Kidney tubule cell (primary cell): ENCODE data around the gene COL18A1.
"Not testable (repeated sequence)": the region's sequence is repeated elsewhere in the genome, so short reads cannot be mapped to it uniquely, and the experiment has no call there.

ENCODE experiments used
- DNase-seq: peaks from one replicate; pipeline ENCODE4 v3.0.0-alpha.2; 2018; ENCODE audit warnings: low spot score

Gene COL18A1

DNA sequence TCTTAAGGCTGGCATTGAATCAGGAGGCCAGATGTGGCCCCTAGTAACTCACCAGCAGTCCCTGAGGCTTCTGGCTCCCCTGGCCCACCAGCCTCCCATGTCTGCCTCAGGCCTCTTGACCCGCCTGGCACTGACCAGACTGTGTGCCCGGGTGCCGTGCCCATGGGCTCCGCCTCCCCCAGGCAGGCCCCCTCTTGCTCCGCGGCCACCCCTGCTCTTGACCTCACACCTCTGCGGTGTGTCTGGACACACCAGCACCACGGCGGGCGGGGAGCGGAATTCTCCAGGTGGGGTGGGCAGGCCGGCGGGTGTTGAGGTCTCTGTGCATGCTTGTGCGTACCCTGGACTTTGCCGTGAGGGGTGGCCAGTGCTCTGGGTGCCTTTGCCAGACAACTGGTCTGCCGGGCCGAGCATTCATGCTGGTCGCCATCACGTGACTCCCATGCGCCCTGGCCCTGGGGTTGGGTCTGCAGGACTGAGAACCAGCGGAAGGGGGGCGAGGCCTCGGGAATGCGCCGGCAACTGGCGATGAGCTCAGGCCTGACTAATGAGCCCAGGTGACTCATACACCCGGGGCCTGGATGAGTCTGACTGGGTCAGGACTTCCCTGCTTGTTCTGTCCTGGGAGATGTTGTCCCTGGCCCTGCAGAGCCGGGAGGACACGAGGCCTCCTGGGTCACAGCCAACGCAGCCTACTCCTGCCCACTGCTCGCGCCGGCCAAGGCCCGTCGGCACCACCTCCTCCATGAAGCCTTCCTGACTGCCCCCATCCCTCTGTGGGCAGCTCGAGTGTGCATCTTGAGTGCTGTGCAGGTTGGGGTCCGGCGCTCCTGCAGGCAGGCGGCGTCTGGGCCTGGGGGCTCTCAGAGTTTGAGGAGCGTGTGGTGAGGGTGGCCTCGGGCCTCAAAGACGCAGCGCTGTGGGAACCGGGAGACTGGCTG, 22.6 kb downstream of the COL18A1 start:
- peak; percentile 98 for DNase-seq

DNA sequence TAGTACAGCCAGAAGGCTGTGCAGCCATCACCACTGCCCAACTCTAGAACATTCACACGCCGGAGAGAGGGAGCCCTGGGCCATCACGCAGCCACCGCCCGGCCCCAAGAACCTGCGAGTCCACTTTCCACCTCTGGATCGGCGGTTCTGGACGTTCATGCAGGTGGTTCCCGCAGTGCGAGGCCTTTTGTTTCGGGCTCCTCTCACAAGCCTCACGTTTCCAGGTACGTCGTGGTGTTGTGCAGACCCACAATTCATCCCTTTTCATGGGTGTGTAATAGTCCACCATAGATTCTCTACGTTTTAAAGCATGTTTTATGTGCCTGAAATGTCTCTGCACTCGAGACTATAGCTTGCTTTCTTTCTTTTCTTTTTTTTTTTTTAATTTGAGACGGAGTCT, 23.6 kb downstream of the COL18A1 start:
- DNase-seq: no peak

DNA sequence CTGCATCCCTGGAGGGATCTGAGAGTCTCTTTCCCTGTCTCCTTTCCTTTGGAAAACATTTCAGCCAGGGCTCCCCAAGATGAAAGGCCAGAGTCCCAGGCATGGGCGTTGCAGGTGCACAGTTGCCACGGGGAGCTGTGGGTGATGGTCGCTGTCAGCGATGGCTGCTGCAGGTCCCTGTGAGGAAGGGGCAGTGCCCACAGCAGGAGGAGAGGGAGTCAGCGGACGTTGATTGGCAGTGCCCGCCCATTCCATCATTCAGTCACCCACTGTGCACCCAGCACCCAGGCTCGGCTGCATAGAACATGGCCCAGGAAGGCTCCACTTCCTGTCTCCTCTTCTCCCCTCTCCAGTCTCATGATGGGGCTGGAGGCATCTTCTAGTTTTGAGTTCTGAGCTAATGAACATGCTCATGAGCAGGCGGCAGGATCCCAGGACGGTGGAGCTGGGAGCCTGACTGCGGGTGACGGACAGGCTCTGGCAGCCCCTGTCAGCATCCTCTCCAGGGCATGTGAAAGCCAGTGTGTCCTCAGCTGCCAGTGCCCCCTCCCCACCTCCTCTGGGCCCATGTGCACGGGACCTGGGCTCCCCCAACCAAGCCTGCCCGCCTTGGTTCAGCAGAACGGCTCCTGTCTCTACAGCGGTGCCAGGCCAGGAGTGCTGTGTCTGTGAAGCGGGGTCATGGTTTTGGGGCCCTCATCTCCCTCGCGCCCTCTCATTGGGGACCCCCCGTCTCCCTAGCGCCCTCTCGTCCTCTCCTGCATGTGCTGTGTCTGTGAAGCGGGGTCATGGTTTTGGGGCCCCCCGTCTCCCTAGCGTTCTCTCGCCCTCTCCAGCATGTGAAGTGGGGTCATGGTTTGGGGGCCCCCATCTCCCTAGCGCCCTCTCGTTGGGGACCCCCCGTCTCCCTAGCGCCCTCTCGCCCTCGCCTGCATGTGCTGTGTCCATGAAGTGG, 24.5 kb downstream of the COL18A1 start:
- no peak for DNase-seq

DNA sequence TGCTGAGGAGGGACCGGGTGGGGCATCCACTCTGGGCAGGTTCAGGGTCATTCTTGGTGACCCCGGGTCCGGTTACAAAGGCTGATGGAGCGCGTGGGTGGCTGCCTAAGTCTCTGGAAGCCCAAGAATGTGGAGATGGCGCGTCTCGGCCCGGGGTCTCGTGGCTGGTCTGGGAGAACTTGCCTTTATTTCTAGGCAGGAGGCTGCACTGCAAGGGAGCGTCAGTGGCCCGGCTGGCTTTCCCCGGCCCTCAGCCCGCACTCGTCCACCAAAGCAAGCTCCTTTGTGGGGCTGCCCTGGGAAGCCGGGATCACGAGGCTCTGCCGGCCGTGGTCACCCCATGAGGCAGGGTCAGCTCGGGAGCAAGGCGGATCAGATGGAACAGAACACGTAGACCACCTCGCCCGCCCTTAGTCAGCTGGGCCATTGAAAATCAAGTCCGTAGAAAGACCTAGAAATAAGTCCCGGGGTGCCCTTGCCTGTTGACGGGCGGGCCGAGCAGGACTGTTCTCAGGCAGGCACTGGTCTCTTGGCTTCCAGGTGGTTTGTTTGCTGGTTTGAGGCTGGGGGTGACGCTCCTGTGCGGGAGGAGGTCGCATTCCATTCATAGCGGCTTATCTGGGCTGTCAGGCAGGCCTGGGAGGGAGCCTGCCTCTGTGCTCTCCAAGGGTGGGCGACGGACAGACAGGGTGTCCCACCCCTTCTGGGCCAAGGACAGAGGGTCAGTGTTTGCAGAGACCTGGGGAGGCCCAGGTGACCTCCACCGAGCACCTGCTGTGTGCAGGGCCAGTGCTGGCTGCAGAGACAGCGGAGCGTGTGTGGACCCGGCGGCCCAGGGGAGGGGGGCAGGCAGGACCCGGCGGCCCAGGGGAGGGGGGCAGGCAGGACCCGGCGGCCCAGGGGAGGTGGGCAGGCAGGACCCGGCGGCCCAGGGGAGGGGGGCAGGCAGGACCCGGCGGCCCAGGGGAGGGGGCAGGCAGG, 25.8 kb downstream of the COL18A1 start:
- DNase-seq: no peak

DNA sequence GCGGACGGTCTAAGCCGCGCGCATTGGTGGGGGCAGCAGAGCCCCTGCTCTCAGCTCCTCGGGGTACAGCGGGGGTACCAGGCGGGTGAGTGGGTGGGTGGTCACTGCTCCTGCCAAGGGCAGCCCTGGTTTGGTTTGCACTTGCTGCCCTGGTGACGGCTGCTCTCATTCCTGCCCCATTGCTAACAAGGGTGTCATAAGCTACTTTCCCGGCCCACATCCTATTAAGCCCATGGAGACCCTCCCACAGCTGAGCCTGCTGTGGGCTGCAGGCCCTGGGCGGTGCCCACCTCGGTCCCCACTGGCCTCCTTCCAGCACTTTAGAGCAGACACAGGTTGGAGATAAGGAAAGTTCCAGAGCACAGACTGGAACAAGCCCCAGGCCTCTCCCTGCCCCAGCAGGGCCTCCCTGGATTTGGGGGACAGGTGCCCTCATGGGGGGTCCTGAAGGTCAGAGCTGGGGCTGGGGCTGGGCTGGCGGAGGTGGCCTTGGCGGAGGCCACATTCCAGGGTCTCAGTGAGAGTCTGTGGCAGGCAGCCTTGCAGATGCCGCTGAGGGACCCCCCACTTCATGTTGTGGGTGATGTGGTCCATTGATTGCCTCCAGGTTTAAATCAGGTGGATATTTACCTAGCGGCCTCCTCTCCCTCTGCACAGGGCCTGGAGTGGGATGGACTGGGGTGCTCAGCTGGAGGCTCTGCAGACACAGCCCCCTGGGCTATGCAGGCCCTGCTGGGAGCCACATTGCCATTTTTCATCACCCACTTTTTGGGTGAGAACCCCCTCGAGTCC, 27.0 kb downstream of the COL18A1 start:
- DNase-seq: no peak

DNA sequence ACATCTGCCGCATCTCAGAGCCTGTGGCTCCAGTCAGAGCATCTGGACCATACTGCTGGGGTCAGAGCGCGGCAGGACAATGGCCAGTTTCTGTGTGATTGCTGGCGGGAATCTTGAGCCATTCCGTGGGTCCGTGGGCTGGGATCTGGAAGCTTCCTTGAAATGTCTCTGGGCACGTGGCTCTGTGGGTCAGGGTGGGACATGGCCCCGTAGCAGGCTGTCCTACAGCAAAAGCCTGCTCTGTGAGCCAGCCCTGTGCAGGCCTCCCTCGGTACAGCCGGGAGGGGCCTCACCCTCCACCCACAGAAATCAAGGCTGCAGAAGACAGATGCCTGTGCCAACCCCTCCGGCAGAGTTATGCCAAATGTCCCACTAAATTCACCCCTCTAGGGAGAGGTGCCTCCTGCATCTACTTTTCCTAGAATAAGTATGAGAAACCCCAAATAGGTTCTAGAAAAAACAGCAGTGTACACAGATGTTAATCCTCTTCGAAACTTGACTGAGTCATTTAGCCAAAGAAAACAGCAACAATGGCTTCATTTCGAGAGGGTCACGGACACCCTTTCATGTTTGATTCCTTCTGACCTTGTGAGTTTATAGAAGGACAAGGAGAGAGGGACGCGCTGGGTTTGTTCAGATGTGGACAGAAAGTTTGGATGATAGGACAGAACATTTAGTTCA, 27.8 kb downstream of the COL18A1 start:
- DNase-seq: no peak

DNA sequence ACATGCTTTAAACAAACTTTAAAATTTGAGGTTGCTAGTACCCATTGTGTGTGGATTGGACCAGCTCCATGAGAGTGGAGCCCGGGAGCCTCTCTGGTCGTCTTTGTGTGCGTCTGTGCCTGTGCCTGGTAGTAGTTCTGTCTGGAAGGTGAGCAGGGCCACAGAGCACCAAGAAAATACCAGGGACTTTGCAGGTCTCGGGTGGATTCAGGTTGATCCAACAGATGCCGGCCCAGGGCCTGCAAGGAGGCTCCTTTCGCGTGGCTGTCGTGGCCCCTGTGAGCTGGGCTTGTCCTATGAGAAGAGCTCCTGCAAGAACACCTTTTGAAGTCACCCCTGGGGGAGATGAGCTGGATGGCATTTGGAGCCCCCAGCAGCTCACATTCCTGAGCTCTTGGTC, 28.3 kb downstream of the COL18A1 start:
- DNase-seq: no peak

DNA sequence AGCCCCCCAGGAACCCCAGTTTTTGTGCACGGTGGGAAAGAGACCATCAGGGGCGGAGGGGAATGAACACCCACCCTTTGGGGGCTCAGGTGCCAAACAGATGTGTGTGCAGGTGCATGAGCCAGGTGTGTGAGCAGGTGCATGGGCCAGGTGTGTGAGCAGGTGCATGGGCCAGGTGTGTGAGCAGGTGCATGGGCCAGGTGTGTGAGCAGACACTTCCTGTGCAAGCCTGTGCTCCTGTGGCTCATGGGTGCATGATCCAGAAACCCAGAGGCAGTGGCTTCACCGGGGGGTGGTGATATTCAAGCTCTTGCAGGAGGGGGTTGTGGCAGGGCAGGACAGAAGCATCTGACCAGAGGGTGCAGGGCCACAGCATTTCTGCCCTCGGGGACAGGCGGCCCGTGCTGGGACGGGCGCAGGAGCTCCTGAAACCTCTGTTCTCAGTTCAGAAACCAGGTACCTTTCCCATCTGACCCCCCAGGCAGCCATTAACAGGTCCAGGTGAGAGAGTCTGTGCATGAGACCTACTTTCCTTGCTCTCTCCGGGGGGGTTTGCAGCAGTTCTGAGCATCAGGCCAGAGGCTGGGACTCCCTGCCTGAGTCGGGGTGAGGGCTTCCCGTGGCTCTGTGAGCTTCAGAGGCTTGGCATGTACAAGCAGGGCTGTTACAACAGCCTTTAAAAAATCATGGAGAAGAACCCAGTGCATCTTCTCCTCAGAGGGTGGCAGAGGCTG, 29.1 kb downstream of the COL18A1 start:
- DNase-seq: no peak

DNA sequence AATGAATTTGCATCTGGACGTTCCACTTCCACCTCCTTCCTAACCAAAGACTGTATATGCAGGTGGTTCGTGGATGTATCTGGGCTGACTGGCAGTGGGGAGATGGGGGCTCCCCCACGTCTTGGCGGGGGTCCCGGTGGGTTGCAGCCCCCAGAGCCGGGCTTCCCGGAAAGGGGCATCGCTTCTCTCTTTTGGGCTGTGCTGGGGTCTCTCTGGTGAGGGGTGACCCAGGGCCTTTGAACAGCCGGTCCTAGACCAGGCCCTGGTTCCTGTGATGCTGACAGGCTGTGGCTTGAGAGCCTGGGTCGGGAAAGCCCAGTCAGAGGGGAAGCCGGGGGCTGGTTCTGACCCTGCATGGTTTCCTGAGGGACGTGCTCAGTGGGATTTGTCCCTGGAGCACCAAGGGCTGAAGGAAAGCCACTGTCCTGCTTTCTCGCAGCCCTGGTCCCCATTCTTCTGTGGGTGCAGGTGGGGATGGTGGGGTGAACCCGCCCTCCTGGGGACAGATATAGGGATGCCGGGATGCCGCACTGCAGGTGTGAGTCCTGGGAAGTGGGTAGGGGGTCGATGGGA, 29.8 kb downstream of the COL18A1 start:
- no peak for DNase-seq

DNA sequence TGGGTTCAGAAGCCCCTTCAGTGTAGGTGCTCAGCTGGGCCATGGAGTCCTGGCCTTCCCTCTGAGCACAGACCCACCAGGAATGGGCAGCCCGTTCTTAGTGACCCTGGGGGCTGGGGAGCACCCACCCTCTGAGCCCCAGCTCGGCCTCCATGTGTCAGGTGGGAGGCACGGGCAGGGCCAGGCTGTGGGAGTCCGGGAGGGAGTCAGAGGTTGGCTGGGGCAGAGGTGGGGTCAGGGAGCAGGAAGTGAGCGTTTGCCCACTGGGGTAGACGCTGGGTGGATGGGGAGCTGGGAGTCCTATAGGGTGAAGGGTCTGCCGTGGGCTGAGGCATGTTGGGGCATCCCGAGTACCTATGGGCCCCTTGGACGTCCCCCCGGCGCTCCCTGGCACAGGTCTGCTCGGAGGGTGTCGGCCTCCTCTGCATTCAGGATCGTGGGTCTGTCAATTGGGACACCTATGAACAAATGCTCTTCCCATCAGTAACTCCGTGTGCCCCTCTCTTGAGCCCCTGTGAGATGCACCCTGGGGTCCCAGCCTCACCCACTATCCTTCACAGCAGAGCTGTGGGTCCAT, 30.5 kb downstream of the COL18A1 start:
- no peak for DNase-seq

DNA sequence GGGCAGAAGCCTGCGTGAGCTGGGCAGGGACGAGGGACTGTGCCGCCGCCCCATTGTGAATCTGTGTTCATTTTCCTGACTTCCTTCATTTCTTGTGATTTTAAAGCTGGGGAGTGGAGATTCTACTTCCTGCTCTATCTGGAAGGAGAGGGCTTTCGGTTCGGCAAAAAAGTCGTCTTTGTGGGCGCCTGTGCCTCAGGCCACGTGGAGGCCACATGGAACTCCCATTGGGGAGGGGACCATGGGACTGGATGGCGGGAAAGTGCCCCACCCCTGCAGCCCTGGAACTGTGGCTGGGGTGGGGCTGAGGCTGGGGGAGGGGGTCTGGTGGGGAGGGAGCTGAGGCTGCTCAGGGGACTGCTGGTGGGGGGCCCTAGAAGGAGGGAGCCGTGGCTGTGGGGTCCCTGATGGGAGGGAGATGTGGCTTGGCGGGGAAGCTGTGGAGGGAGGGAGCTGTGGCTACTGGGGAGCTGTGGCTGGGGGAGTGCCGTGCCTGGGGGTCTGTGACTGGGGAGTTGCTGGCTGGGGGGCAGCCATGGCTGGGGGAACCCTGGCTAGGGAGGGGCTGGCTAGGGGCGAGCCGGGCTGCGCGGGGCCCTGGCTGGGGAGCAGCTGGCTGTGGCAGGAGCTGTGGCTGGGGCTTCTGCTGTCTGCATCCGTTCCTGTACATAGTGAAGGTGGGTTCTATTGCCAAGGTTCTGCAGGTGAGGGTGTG, 31.5 kb downstream of the COL18A1 start:
- DNase-seq: no peak

DNA sequence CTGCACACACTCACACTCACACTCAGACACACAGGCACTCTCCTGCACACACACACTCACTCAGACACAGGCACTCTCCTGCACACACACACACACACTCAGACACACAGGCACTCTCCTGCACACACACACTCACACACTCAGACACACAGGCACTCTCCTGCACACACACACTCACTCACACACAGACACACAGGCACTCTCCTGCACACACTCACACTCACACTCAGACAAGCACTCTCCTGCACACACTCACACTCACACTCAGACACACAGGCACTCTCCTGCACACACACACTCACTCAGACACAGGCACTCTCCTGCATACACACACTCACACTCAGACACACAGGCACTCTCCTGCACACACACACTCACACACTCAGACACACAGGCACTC, 32.9 kb downstream of the COL18A1 start:
- not testable (repeated sequence) for DNase-seq

DNA sequence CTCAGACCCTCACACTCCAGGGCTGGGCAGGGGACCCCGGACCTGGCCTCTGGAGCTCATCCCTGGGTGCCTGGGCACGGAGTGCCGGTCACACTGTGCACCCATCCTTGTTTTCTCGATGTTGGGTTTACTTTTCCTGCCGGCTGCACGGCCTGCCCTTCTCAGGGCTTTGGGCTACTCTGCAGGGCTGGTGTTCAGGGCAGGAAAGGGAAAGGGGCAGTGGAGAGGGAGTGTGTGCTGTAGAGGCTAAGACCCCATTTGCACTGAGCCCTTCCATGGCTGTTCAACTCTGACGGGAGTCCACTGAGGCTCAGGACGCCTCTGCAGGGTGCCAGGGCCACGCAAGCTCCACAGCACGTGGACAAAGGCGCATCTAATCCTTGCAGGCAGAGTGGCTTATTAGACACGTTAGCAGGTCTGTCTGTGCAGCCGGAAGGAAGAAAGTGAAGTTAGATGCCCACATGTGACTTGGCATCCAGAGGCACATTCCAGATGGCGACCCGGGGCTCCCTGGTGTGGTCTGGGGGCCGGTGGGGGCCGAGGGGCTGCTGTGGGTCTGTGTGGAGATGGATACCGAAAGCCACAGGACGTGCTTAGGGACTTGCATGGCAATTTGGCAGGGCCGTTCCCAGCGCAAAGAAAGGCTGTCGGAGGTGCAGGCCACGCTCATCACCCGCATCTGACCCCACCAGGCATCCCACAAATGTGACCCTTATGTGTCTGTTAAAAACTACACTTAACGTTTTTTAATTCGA, 33.6 kb downstream of the COL18A1 start:
- no peak for DNase-seq

DNA sequence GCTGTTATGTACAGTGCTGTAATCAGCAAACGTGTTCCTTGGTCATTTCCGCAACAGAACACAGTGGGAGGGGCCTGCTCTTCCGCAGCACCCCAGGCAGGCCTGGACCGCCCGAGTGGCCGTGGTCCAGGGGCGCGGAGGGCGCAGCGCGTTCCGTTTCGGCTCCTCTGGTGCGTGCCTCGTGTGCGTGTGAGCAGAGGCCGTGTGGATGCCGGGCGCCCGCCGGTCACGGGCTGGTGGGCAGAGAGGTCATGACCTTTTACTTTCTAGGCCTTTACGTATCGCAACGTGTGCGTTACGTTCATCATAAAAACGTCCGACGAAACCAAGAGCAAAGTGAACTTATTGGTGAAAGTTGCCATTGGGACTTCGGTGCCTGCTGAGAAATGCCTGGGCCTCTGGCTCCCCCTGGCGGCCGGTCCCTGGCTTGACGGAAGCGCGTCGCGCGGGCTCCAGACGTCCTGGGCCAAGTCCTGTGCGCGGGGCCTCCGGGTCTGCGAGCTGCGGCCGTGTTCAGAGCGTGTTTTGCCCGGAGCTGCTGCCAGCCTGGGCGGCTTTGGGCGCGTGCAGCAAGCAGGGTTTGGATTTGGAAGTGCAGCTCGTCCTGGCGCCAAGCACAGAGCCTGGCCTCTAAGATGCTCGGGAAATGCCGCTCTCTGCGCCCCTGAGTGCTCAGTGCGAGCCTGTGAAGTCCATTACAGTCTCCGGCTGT, 34.4 kb downstream of the COL18A1 start:
- DNase-seq: peak; percentile 94

DNA sequence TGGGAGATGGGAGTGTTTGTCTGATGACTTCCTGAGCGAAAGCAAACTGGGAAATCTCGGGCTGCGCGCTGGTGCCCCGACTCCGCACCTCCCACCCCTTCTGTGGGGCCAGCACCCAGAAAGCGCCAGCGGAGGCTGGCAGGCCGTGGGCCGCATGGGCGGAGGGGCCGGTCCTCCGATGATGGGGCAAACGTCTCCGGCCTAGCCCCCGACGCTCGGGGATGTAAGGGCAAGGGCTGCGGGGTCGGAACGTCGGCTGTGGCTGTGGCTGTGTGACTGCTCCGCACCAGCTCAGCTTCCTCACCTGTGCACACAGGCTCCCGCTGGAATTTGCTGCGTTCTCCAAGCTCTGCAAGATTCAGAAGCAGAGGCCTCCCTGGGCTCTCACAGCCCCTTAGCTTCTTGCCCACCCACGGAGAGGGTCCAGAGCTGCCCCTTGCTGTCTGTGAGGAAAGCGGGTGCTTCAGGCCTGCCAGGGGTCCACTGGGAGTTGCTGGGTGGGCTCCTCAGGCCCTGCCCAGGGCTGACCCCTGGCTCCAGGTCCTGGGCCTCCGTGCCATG, 35.0 kb downstream of the COL18A1 start:
- no peak for DNase-seq

DNA sequence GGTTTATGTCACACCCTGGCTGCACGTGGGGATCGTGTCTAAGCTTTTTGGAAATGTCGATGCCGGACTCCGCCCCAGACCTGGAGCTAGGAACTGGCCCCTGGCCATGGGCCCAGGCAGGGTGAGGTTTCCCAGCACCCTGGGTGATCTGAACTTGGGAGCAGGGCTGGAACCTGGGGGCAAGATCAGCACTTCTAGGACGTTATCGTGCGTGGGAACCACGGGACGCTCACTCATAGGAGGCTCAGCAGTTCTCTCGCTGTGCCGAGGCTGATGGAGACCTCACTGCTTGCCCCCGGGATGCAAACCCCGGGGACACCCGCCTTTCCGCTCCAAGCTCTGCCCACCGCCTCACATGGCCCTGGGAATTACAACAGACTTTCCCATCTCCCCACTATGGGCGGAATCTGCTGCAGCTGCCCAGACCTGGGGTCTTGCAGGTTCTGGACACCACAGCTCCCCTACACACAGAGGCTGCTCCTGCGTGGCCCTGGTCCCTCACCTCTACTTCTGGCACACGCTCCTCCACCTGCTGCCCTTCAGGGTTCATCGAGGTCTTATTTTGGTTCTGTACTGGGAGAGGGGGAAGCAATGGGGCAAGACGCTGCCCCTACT, 35.9 kb downstream of the COL18A1 start:
- no peak for DNase-seq
